HG02642 (cell line): ENCODE data around the gene SLC25A17.
"Not testable (repeated sequence)": the region's sequence is repeated elsewhere in the genome, so short reads cannot be mapped to it uniquely, and the experiment has no call there.

Experiments used
- ATAC-seq: cut with Tn5 transposase; IDR thresholded peaks from one replicate; pipeline ENCODE4 v1.9.1; 2021; ENCODE audit warnings: mild to moderate bottlenecking; ENCODE audit not compliant: unreplicated experiment, poor library complexity

Gene SLC25A17, protein sequence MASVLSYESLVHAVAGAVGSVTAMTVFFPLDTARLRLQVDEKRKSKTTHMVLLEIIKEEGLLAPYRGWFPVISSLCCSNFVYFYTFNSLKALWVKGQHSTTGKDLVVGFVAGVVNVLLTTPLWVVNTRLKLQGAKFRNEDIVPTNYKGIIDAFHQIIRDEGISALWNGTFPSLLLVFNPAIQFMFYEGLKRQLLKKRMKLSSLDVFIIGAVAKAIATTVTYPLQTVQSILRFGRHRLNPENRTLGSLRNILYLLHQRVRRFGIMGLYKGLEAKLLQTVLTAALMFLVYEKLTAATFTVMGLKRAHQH

DNA sequence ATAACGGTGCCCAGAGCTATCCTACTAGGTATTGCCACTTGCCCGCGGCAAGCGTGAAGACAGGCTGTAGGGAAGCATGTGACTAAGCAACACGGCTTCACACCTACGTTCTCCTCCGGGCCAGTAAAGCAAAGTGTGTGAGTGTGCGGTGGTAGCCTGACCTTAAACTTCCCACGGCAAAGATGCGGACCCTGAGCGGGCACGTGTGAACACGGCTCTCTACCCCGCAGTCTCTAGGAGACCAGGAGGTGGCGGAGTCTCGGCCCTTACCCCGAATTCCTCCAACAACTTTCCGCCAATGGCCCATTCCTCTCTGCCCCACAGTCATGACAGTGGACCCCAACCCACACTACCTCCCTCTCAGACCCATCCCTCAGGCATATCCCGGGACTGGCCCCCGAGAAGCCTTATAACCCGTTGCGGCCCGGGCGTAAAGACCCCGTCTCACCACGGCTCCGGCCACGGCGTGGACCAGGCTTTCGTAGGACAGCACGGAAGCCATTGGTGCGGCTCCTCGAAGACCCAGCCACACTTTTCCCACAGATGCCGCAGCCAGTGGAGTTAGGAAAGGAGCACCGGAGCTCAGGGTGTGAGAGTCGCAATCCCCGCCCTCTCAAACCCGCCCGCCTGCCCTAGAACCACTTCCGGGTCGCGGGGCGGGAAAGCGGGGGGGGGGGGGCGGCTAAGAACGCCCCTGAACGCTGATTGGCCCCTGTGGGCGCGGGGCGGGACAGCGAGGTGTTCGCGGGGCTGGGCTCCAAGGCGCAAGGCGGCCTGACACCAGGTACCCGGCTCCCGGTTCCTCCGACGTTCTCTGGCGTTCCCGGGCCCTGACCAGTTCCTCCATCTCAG is at the start of gene SLC25A17:
SLC25A17 (minus strand) TSS at position 600 of the 852 bp plus-strand sequence; CDS start at position 502, 98 bp downstream.
- peak; percentile 89 for ATAC-seq

DNA sequence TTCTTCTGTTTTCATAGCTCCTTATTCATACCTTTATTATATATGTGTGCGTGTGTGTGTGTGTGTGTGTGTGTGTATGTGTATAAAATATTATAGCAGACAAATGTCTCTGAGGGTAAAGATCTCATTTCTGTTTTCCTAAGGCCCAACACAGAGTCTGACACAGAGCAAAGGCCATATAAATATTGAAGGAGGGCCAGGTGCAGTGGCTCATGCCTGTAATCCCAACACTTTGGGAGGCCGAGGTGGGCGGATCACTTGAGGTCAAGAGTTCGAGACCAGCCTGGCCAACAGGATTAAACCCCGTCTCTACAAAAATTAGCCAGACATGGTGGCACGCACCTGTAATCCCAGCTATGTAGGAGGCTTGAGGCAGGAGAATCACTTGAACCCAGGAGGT is 49.2 kb upstream of the SLC25A17 start:
- not testable (repeated sequence) for ATAC-seq

DNA sequence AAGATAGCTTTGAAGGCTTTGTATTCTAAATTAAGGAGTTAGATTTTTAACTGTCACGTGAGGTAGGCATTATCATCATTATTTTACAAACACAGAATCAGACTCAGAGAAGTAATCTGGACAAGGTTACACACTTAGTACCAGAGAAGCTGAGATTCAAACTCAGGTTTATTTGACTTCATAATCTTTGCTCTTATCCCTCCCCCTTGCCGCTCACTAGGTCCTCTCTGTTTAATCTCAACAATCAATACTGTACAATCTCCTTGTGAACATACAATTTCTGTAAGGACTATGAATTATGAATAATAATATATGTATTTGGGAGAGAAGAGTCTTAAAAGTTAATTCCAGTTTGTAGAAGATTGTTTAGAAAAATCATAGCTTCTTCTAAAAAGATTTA is 48.0 kb upstream of the SLC25A17 start:
- no peak for ATAC-seq

DNA sequence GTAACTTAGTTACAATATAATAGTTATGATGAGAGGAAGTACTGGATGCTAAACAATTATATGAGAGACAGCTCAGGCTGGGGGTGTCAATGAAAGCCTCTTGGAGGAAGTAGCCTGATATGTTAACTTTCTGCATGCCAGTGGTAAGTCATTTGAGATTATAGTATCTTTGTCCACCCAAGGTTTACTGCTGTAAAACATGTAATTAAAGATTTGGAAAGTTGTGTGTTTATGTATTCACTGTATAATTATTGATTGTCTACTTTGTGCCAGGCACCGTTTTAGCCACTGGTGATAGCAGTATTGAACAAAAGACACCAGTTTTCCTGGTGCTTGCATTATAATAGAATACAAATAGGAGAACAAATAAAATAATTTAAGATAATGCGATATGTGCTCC is 43.4 kb upstream of the SLC25A17 start:
- no peak for ATAC-seq

- no peak for ATAC-seq
These were observed 42.9 kb upstream of the SLC25A17 start, which contains the start of gene DNAJB7 for GRCh38 chr22:40862013-40862412. Gene DNAJB7, minus strand, starts transcription at chr22:40862113. Its CDS starts 119 bp downstream, at chr22:40861994.

- no peak for ATAC-seq
These were observed 38.2 kb upstream of the SLC25A17 start for GRCh38 chr22:40857309-40857855.

GRCh38 chr22:40856513-40857308 is 37.6 kb upstream of the SLC25A17 start, which contains the start of the genes ST13 and XPNPEP3:
Gene ST13, minus strand, starts transcription at chr22:40856639. Its CDS starts 99 bp downstream, at chr22:40856540.
Gene XPNPEP3, plus strand, starts transcription at chr22:40857148. Its CDS starts 34 bp downstream, at chr22:40857182.
- ATAC-seq, result peak; percentile 92

DNA sequence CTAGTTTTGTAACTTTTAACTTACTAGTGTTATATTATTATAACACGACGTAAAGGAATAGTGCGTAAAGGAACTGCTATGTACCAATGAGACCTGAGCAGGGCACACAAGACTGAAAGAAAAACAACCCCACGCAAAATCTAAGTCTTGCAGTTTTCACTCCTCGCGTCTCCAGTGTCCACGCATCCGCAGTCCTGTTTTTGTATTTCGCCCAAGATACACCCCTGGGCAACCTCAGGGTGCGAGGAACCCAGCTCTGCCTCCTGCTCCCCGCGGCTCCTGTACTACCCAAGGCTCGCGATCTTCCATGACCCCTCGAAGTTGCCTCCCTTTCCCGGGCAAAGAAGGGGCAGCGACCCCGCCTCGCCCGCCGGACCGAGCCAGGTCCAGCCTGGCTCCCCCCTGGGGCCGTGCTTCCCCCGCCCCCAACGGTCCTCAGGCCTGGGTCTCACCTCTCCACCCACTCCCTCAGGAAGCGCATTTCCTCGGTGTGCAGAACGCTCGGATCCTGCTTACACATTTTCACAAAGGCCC is 36.9 kb upstream of the SLC25A17 start:
- ATAC-seq, result peak; percentile 36

DNA sequence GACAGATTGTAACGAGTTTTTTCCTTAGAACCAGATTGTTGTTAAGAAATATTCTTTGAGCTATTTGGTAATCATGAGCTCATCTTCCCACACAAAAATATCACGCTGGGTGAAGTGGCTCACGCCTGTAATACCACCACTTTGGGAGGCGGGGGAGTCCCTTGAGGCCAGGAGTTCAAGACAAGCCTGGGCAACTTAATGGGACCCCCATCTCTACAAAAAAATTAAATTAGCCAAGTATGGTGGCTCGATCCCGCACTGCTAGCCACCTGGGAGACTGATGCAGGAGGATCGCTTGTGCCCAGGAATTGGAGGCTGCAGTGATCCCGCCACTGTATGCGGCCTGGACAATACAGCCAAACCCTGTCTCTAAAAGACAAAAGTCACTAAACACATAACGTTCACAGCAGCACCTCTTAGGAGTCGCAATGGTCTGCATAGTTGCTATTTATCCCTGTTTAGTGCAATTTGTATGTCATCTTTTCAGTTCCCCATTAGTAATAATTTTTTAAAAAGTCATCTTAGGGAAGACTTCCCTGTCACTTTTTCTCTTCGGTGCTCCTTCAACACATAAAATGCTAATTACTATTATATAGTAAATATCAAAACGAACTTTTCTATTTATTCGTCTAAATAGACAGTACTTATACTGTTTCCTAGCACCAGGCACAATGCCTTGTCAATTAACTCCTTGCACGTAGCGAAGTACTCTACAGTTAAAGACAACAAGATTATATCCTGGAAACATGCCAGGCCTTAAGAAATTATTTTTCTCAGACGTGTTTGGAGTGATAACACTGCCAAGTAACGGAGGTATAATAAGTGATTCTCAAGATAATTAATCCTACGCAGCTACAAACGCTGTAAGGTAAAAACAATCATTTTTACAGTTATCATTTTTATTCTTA is 36.2 kb upstream of the SLC25A17 start:
- ATAC-seq, result no peak

GRCh38 chr22:40853961-40854360 is 34.8 kb upstream of the SLC25A17 start:
- ATAC-seq, result no peak

DNA sequence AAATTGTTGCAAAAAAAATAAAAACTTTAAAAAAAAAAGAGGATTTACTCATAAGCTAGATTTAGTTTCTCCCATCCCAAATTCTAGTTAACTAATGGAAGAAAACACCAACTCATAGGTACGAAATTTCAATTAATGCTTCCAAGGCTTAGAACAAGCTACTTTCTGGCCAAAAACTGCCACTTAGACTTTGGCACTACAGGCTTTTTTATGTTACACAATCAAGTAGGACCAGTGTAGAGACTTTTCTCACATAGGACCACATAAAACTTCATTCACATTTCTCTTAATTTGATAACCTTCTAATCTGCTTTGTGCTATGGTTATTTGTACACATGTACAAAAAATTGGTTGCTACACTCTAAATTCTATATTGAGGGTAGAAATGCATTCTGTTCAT is 34.2 kb upstream of the SLC25A17 start:
- ATAC-seq, result no peak

DNA sequence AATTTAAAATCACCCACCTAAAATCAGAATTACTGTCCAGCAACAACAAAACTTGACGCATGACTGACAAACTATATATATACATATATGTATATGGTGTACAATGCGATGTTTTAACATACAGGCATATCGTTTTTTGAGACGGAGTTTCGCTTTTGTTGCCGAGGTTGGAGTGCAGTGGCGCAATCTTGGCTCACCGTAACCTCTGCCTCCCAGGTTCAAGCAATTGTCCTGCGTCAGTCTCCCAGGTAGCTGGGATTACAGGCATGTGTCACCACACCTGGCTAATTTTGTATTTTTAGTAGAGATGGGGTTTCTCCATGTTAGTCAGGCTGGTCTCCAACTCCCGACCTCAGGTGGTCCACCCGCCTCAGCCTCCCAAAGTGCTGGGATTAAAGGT is 26.7 kb upstream of the SLC25A17 start:
- ATAC-seq, result not testable (repeated sequence)

- ATAC-seq, result no peak
These were observed 25.8 kb upstream of the SLC25A17 start for GRCh38 chr22:40844951-40845350.

GRCh38 chr22:40838486-40838885 is 19.3 kb upstream of the SLC25A17 start:
- ATAC-seq, result no peak

- no peak for ATAC-seq
These were observed 15.5 kb upstream of the SLC25A17 start for GRCh38 chr22:40834619-40835018.

DNA sequence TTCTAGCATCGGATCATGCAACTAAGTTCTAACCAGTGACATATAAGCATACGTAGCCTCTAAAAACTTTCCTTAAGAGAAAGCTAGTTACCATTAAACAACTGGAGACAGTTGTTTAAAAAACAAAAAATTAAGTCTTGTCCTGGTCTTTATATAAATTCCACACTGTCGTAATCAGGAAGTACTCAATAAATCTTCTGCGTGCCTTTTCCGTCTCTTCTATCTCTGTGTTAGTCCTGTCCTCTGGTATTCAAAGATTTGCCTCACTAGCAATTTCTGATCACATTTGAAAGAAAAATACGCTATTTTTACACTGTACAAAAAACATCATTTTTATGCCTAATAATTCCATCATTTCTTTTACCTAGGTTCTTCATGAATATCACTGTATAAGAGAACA is 10.0 kb upstream of the SLC25A17 start:
- no peak for ATAC-seq

DNA sequence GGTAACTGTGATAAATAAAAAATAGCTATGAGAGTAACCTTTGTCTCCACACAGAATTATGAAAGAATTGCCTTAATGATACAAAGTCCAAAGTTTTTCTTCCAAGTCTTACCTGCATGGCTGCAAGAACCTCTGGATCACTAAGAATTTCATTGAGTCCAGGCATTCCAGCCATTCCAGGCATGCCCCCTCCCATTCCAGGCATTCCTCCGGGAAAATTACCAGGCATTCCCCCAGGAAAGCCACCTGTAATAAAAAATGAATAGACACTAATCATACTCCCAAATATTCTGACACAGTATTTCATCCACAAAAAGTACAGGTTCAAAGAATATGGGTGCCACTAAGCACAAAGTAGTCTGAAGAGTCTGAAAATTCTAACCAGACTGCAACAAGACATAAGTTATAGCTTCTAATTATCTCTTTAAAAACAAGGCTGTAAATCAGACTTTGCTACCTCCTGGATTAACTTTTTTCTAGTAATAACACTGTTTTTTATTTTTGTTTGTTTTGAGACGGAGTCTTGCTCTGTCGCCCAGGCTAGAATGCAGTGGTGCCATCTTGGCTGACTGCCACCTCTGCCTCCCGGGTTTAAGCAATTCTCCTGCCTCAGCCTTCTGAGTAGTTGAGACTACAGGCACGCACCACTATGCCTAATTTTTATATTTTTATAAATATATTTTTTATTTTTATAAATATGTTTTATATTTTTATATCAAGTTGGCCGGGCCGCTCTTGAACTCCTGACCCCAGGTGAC is 8.0 kb upstream of the SLC25A17 start:
- no peak for ATAC-seq

DNA sequence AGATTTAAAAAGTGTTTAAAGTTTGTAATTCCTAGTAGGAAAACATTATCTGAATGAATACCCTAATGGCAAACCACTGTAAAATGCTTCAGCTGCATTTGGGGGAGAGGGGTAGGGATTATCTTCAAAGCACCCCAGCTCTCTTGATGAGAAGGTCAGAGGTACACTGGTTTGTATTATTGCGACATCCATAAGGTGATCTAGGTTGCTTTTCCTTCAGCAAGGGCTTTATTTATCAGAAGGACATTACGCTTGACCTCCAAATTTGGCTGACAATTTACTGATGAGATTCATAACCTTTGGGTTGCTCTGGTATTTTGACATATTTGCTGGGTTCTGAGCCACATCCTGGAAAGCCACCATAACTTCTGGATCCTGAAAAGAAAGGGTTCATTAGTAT is 7.1 kb upstream of the SLC25A17 start:
- ATAC-seq, result not testable (repeated sequence)
